ENCODE measurements around the gene ADSL. TPM values are rescaled to one million over a fixed set of nuclear protein-coding genes. Genes with fewer than 3 reads are reported as not detected.

Gene ADSL
- total and polyA plus RNA-seq, 11 donors = 35.5 to 131 (median 52.0) TPM

- DNase-seq = no peak
- peaks cover 0 to 46% (median 6%) of the 10 kb centered on the region in 12 donors for H3K4me1 ChIP-seq
- TF ChIP-seq POLR2A (IDR thresholded peaks at IDR 0.05) (no peak), CTCF (IDR thresholded peaks at IDR 0.05) (no peak)
- H3K27me3 ChIP-seq = no peaks in the 10 kb centered on the region
- H3K9me3 ChIP-seq = no peaks in the 10 kb centered on the region
- no peak for ATAC-seq
- no peak overlapping the region for H3K27ac ChIP-seq
- WGBS, 4 donors = 75 to 86% (median 80%) methylated on average over 5 of the region's 5 CpGs
- peaks cover 0 to 99% (median 84%) of the 10 kb centered on the region in 9 donors for H3K36me3 ChIP-seq
- no peak overlapping the region for H3K4me3 ChIP-seq
- intact Hi-C loops (cut with DNase I) = loop anchor here in 1 of 10 donors (10.0 kb wide), 1 partner anchor 332 kb away; no protein-coding TSS in a partner anchor
Observed at GRCh38 chr22:40423310-40423688, 77.0 kb downstream of the ADSL start.

- 82 to 91% (median 87%) methylated on average over 11 to 17 of the region's 17 CpGs for whole genome bisulfite sequencing, 4 donors
- no peaks in the 10 kb centered on the region for H3K27me3 ChIP-seq
- ATAC-seq (no peak), DNase-seq (no peak)
- H3K36me3 ChIP-seq = peaks cover 0 to 99% (median 84%) of the 10 kb centered on the region in 9 donors
- no peak overlapping the region for H3K4me3 ChIP-seq
- no peak for TF ChIP-seq POLR2A (IDR thresholded peaks at IDR 0.05)
- no peak for TF ChIP-seq CTCF (IDR thresholded peaks at IDR 0.05)
- intact Hi-C loops (cut with DNase I) = loop anchor here in 1 of 10 donors (10.0 kb wide), 1 partner anchor 331 kb away; no protein-coding TSS in a partner anchor
- no peaks in the 10 kb centered on the region for H3K9me3 ChIP-seq
- H3K27ac ChIP-seq = no peak overlapping the region
- H3K4me1 ChIP-seq = peaks cover 0 to 46% (median 6%) of the 10 kb centered on the region in 12 donors
Observed at GRCh38 chr22:40423882-40424640, 77.8 kb downstream of the ADSL start.

- no peak for ATAC-seq
- no peaks in the 10 kb centered on the region for H3K9me3 ChIP-seq
- H3K4me1 ChIP-seq = peaks cover 0 to 46% (median 6%) of the 10 kb centered on the region in 12 donors
- no peak overlapping the region for H3K27ac ChIP-seq
- no peak for DNase-seq
- H3K36me3 ChIP-seq = peaks cover 0 to 99% (median 84%) of the 10 kb centered on the region in 9 donors
- H3K27me3 ChIP-seq = no peaks in the 10 kb centered on the region
- intact Hi-C loops (cut with DNase I) = loop anchor here in 1 of 10 donors (10.0 kb wide), 1 partner anchor 330 kb away; no protein-coding TSS in a partner anchor
- WGBS, 4 donors = 80 to 93% (median 83%) methylated on average over 5 of the region's 5 CpGs
- no peak overlapping the region for H3K4me3 ChIP-seq
- TF ChIP-seq CTCF (IDR thresholded peaks at IDR 0.05) (no peak), POLR2A (IDR thresholded peaks at IDR 0.05) (no peak)
Observed at GRCh38 chr22:40425082-40425481, 78.8 kb downstream of the ADSL start.

- intact Hi-C loops (cut with DNase I) = loop anchor here in 1 of 10 donors (10.0 kb wide), 1 partner anchor 328 kb away; no protein-coding TSS in a partner anchor
- ATAC-seq (no peak), DNase-seq (no peak)
- Histone ChIP-seq H3K4me3 (no peak overlapping the region), H3K27me3 (no peaks in the 10 kb centered on the region), H3K27ac (no peak overlapping the region), H3K36me3 (peaks cover 0 to 96% (median 78%) of the 10 kb centered on the region in 9 donors), H3K4me1 (peaks cover 0 to 54% (median 6%) of the 10 kb centered on the region in 12 donors), H3K9me3 (no peaks in the 10 kb centered on the region)
- TF ChIP-seq POLR2A (IDR thresholded peaks at IDR 0.05) (no peak), CTCF (IDR thresholded peaks at IDR 0.05) (no peak)
- WGBS, 4 donors = 83 to 86% (median 85%) methylated on average over 9 of the region's 9 CpGs
Observed at GRCh38 chr22:40426594-40427333, 80.5 kb downstream of the ADSL start.
